Embryonic facial prominence (tissue), 1 donor: Measurements from ENCODE around the gene ARHGEF1.

Experiments
- DNase-seq: peaks from one replicate; pipeline ENCODE4 v3.0.0-alpha.2; 2016; ENCODE audit errors: extremely low spot score

ARHGEF1 gene

GRCh38 chr19:41883821-41884733, 1.1 kb downstream of the ARHGEF1 start:
- peak; percentile 91 for DNase-seq

- DNase-seq = no peak
Measured at GRCh38 chr19:41886761-41887710, 4.1 kb downstream of the ARHGEF1 start.

- no peak for DNase-seq
Measured at GRCh38 chr19:41887711-41888382, 4.9 kb downstream of the ARHGEF1 start.

- DNase-seq = no peak
Measured at GRCh38 chr19:41888926-41889325, 5.9 kb downstream of the ARHGEF1 start.

GRCh38 chr19:41889896-41890295, 6.9 kb downstream of the ARHGEF1 start:
- no peak for DNase-seq

- DNase-seq = no peak
Measured at GRCh38 chr19:41890936-41891335, 8.0 kb downstream of the ARHGEF1 start.

- DNase-seq = no peak
Measured at GRCh38 chr19:41892173-41892902, 9.4 kb downstream of the ARHGEF1 start.

GRCh38 chr19:41893899-41894298, 10.9 kb downstream of the ARHGEF1 start:
- no peak for DNase-seq

- no peak for DNase-seq
Measured at GRCh38 chr19:41894350-41894749, 11.4 kb downstream of the ARHGEF1 start.

- no peak for DNase-seq
Measured at GRCh38 chr19:41895745-41896580, 13.0 kb downstream of the ARHGEF1 start.

GRCh38 chr19:41896581-41896942, 13.6 kb downstream of the ARHGEF1 start:
- DNase-seq = no peak

GRCh38 chr19:41897181-41897580, 14.2 kb downstream of the ARHGEF1 start:
- no peak for DNase-seq

- DNase-seq = no peak
Measured at GRCh38 chr19:41897820-41898219, 14.8 kb downstream of the ARHGEF1 start.

- DNase-seq = no peak
Measured at GRCh38 chr19:41898235-41898634, 15.3 kb downstream of the ARHGEF1 start.

GRCh38 chr19:41901707-41902360, 18.9 kb downstream of the ARHGEF1 start:
- no peak for DNase-seq

- no peak for DNase-seq
Measured at GRCh38 chr19:41902594-41902993, 19.6 kb downstream of the ARHGEF1 start.

- no peak for DNase-seq
Measured at GRCh38 chr19:41903193-41903953, 20.4 kb downstream of the ARHGEF1 start.

GRCh38 chr19:41904118-41904870, 21.3 kb downstream of the ARHGEF1 start:
- DNase-seq = no peak
